GM23338 (cell line): Measurements from ENCODE around the gene BBX. TPM values are rescaled to one million over a fixed set of nuclear protein-coding genes. Genes with fewer than 3 reads are reported as not detected.

Experiments used
- ATAC-seq: fragments of 200-7000 bp; cut with Tn5 transposase; 3 replicates; pipeline ENCODE4 v1.9.1; 2020
- DNase-seq: peaks from one replicate; pipeline ENCODE4 v3.0.0-alpha.2; 2015; ENCODE audit warnings: low spot score
- H2AFZ ChIP-seq: fragments of 200-600 bp; sonication (generic); 2 replicates; pipeline ENCODE4 v1.8.0; 2016; ENCODE audit warnings: antibody characterized with exemption, mild to moderate bottlenecking, moderate library complexity
- H3F3A ChIP-seq: fragments of 200-600 bp; sonication (generic); replicated peaks from 2 replicates; pipeline ENCODE4 v1.8.0; 2017; ENCODE audit warnings: antibody characterized with exemption, mixed run types, low read depth
- H3K27ac ChIP-seq: fragments of 200-600 bp; sonication (generic); 2 replicates; pipeline ENCODE4 v1.6.1; 2016; ENCODE audit warnings: low read depth
- H3K27me3 ChIP-seq: fragments of 200-600 bp; sonication (generic); 2 replicates; pipeline ENCODE4 v1.8.0; 2016; ENCODE audit warnings: mild to moderate bottlenecking, mixed run types, moderate library complexity; ENCODE audit not compliant: insufficient read depth
- H3K36me3 ChIP-seq: fragments of 200-600 bp; sonication (generic); 2 replicates; pipeline ENCODE4 v1.8.0; 2016; ENCODE audit warnings: mild to moderate bottlenecking; ENCODE audit not compliant: insufficient read depth
- H3K4me1 ChIP-seq: fragments of 200-600 bp; sonication (generic); 2 replicates; pipeline ENCODE4 v1.8.0; 2016; ENCODE audit warnings: mild to moderate bottlenecking, moderate library complexity; ENCODE audit not compliant: insufficient read depth
- H3K4me2 ChIP-seq: fragments of 200-600 bp; sonication (generic); 2 replicates; pipeline ENCODE4 v1.7.1; 2017; ENCODE audit warnings: mixed run types
- H3K4me3 ChIP-seq: fragments of 200-600 bp; sonication (generic); 2 replicates; pipeline ENCODE4 v1.6.1; 2016; ENCODE audit warnings: mixed run types
- H3K79me2 ChIP-seq: fragments of 200-600 bp; sonication (generic); replicated peaks from 2 replicates; pipeline ENCODE4 v1.8.0; 2017; ENCODE audit warnings: mild to moderate bottlenecking; ENCODE audit not compliant: insufficient read depth
- H3K9me2 ChIP-seq: fragments of 200-600 bp; sonication (generic); 2 replicates; pipeline ENCODE4 v1.8.0; 2017; ENCODE audit not compliant: insufficient read depth
- H4K20me1 ChIP-seq: fragments of 200-600 bp; sonication (generic); replicated peaks from 2 replicates; pipeline ENCODE4 v1.8.0; 2017; ENCODE audit warnings: mild to moderate bottlenecking; ENCODE audit not compliant: insufficient read depth
- H3K27ac Mint-ChIP-seq: 2 replicates; pipeline ENCODE4 v1.8.0; 2020; ENCODE audit warnings: inconsistent platforms, mild to moderate bottlenecking, moderate library complexity, mixed read lengths
- H3K27me3 Mint-ChIP-seq: 3 replicates; pipeline ENCODE4 v1.8.0; 2022; ENCODE audit warnings: low read depth, mild to moderate bottlenecking, moderate library complexity, mixed read lengths, inconsistent platforms; ENCODE audit not compliant: insufficient read depth, poor library complexity
- H3K36me3 Mint-ChIP-seq: 3 replicates; pipeline ENCODE4 v1.8.0; 2021; ENCODE audit warnings: low read depth, mild to moderate bottlenecking, inconsistent platforms, moderate library complexity, mixed read lengths
- H3K4me1 Mint-ChIP-seq: 3 replicates; pipeline ENCODE4 v1.8.0; 2020; ENCODE audit warnings: mild to moderate bottlenecking, inconsistent platforms, mixed read lengths
- H3K4me3 Mint-ChIP-seq: 3 replicates; pipeline ENCODE4 v1.8.0; 2021; ENCODE audit warnings: moderate library complexity, mild to moderate bottlenecking, inconsistent platforms, mixed read lengths
- H3K9me3 Mint-ChIP-seq: 3 replicates; pipeline ENCODE4 v1.8.0; 2020; ENCODE audit warnings: moderate library complexity, mild to moderate bottlenecking, inconsistent platforms, mixed read lengths
- CTCF ChIP-seq, 2 experiments: fragments of 200-600 bp in 1 of 2; sonication (generic) in 1 of 2; conservative IDR thresholded peaks; 2 replicates each; pipeline versions ENCODE4 v1.5.1 to v1.6.1; 2016 to 2017; ENCODE audit warnings: antibody characterized with exemption in 2 of 2, low read depth in 2 of 2, mild to moderate bottlenecking in 2 of 2, moderate library complexity in 1 of 2
- ETS1 ChIP-seq: IDR thresholded peaks from 2 replicates; pipeline ENCODE4 v1.6.1; 2016; ENCODE audit warnings: antibody characterized with exemption
- EZH2 ChIP-seq: fragments of 200-600 bp; sonication (generic); IDR thresholded peaks from one replicate; pipeline ENCODE4 v1.8.0; 2017; ENCODE audit warnings: antibody characterized with exemption, mild to moderate bottlenecking, low read depth; ENCODE audit not compliant: unreplicated experiment
- JUNB ChIP-seq: IDR thresholded peaks from one replicate; pipeline ENCODE4 v1.6.1; 2016; ENCODE audit warnings: antibody characterized with exemption; ENCODE audit not compliant: unreplicated experiment
- NANOG ChIP-seq: IDR thresholded peaks from 2 replicates; pipeline ENCODE4 v1.6.1; 2016; ENCODE audit warnings: antibody characterized with exemption, borderline replicate concordance
- POLR2AphosphoS5 ChIP-seq: IDR thresholded peaks from 2 replicates; pipeline ENCODE4 v1.6.1; 2016; ENCODE audit warnings: antibody characterized with exemption, low read depth
- REST ChIP-seq: IDR thresholded peaks from one replicate; pipeline ENCODE4 v1.6.1; 2018; ENCODE audit warnings: antibody characterized with exemption; ENCODE audit not compliant: unreplicated experiment
- STAT1 ChIP-seq: IDR thresholded peaks from one replicate; pipeline ENCODE4 v1.6.1; 2016; ENCODE audit warnings: antibody characterized with exemption; ENCODE audit not compliant: unreplicated experiment
- ZNF114 ChIP-seq: fragments of 250-450 bp; sonication (Bioruptor Pico); IDR thresholded peaks from 2 replicates; pipeline ENCODE4 v1.5.0; 2020; ENCODE audit warnings: mild to moderate bottlenecking, moderate library complexity
- ZNF331 ChIP-seq: fragments of 250-450 bp; sonication (Bioruptor Pico); IDR thresholded peaks from 2 replicates; pipeline ENCODE4 v1.5.0; 2020; ENCODE audit warnings: low read depth, mild to moderate bottlenecking, moderate library complexity
- polyA plus RNA-seq: library from polyadenylated mRNA; unstranded; fragments of >200 nt; fragmentation: Nextera tagmentation; extraction: Ambion mirVana; gene quantifications from 2 replicates; pipeline ENCODE4 v1.2.1, GENCODE V29; 2016
- total RNA-seq: library from RNA; depleted of rRNA; stranded (reverse); fragments of >200 nt; shearing (Covaris generic); gene quantifications from 2 replicates; pipeline ENCODE4 v1.2.3, GENCODE V29; 2014

The BBX gene
- total and polyA plus RNA-seq, 2 experiments from 2014 or later, result 35.2 to 44.1 TPM

GRCh38 chr3:107668963-107669362, 146.2 kb downstream of the BBX start (continued):
- TF ChIP-seq CTCF (conservative IDR thresholded peaks at IDR 0.05; ENCODE audit: low read depth in 2 of 2), result no peak
- TF ChIP-seq ETS1, result no peak
- TF ChIP-seq ZNF114 (CRISPR knock-in tag), result no peak
- TF ChIP-seq POLR2AphosphoS5, result no peak
- TF ChIP-seq NANOG, result no peak
- no peak for TF ChIP-seq EZH2

GRCh38 chr3:107669669-107670068, 146.9 kb downstream of the BBX start:
- H3F3A ChIP-seq, result no peaks in the 10 kb centered on the region
- no peak overlapping the region for H2AFZ ChIP-seq
- Mint-ChIP-seq H3K4me1 (peaks cover 30% of the 10 kb centered on the region), H3K9me3 (no peaks in the 10 kb centered on the region), H3K27ac (no peak overlapping the region), H3K4me3 (no peak overlapping the region), H3K36me3 (no peaks in the 10 kb centered on the region), H3K27me3 (peaks cover 3% of the 10 kb centered on the region)
- no peak overlapping the region for H3K4me2 ChIP-seq
- H3K27ac ChIP-seq, result no peak overlapping the region
- TF ChIP-seq CTCF (conservative IDR thresholded peaks at IDR 0.05; ENCODE audit: low read depth in 2 of 2) (no peak), STAT1 (no peak), ZNF331 (no peak), REST (no peak), ZNF114 (CRISPR knock-in tag) (no peak), JUNB (no peak)
- no peaks in the 10 kb centered on the region for H3K9me2 ChIP-seq
- no peaks in the 10 kb centered on the region for H4K20me1 ChIP-seq
- no peaks in the 10 kb centered on the region for H3K36me3 ChIP-seq
- no peak for DNase-seq
- no peak overlapping the region for H3K4me3 ChIP-seq
- H3K4me1 ChIP-seq, result peaks cover 29% of the 10 kb centered on the region
- no peak for ATAC-seq
- no peaks in the 10 kb centered on the region for H3K27me3 ChIP-seq
- H3K79me2 ChIP-seq, result peaks cover 8% of the 10 kb centered on the region; the same call in 1 of the 2 replicates
